HCT116 (cell line): ENCODE results near the gene RHBDF2. TPM values are rescaled to one million over a fixed set of nuclear protein-coding genes. Genes with fewer than 3 reads are reported as not detected.

Source experiments
- ATAC-seq: fragments of 200-7000 bp; cut with Tn5 transposase; 2 replicates; pipeline ENCODE4 v1.9.1; 2020; ENCODE audit warnings: mild to moderate bottlenecking, moderate library complexity
- BruUV-seq: library from RNA; stranded (reverse); fragments of 400-500 nt; replicated peaks from 2 replicates; lab custom pipeline; 2021; lab: Mats Ljungman, UMichigan
- CTCF ChIA-PET: fragments of 300-600 bp; sonication (Branson Sonifier 250); formaldehyde crosslinking; loops from one replicate; lab custom pipeline; 2021; ENCODE audit warnings: antibody characterized with exemption; lab: Charles Lee
- POLR2A ChIA-PET: fragments of 300-600, 350-600 bp; sonication (Branson Sonifier 250); formaldehyde crosslinking; loops from one replicate; lab custom pipeline; 2021; ENCODE audit warnings: antibody characterized with exemption; lab: Charles Lee
- RAD21 ChIA-PET, 2 experiments: fragments of 300-600 bp; sonication (Branson Sonifier 250); formaldehyde crosslinking; loops; one replicate each; lab custom pipeline; 2023; ENCODE audit warnings: low total read pairs in 2 of 2; ENCODE audit not compliant: uncharacterized antibody in 2 of 2, unreplicated experiment in 2 of 2, low non-redundant PET in 1 of 2; lab: Charles Lee
- DNase-seq: peaks from one replicate; pipeline ENCODE4 v3.0.0-alpha.2; 2010; ENCODE audit warnings: low read depth, low spot score
- H2AFZ ChIP-seq: fragments of 200-600 bp; shearing (Covaris generic), sonication (generic); 2 replicates; pipeline ENCODE4 v1.6.1; 2017; ENCODE audit warnings: low read depth, mixed run types, mixed read lengths, antibody characterized with exemption, low read length; ENCODE audit not compliant: poor library complexity, severe bottlenecking
- H3K27ac ChIP-seq: 2 replicates; pipeline ENCODE4 v1.5.1; 2012; ENCODE audit warnings: low read depth, low read length
- H3K27me3 ChIP-seq: fragments of 200-600 bp; sonication (generic); 2 replicates; pipeline ENCODE4 v1.6.1; 2016; ENCODE audit warnings: mixed run types, low read length, mixed read lengths; ENCODE audit not compliant: insufficient read depth
- H3K36me3 ChIP-seq, 2 experiments: fragments of 200-500 bp in 1 of 2; fragments of 200-600 bp in 1 of 2; sonication (Bioruptor generic) in 1 of 2; sonication (generic) in 1 of 2; 2 replicates each; pipeline versions ENCODE4 v1.5.1 to v1.6.1; 2014 to 2016; ENCODE audit warnings: low read length in 2 of 2, inconsistent platforms in 1 of 2, mixed read lengths in 1 of 2, mixed run types in 1 of 2; ENCODE audit not compliant: insufficient read depth in 2 of 2, control insufficient read depth in 1 of 2
- H3K4me1 ChIP-seq, 2 experiments: fragments of 200-600 bp in 1 of 2; sonication (generic) in 1 of 2; 2 replicates each; pipeline versions ENCODE4 v1.5.1 to v1.6.1; 2012 to 2017; ENCODE audit warnings: low read length in 2 of 2, inconsistent platforms in 1 of 2, mild to moderate bottlenecking in 1 of 2, mixed read lengths in 1 of 2, mixed run types in 1 of 2, moderate library complexity in 1 of 2; ENCODE audit not compliant: insufficient read depth in 2 of 2, control insufficient read depth in 1 of 2
- H3K4me2 ChIP-seq: fragments of 200-600 bp; sonication (generic); 2 replicates; pipeline ENCODE4 v1.6.1; 2017; ENCODE audit warnings: mixed run types, low read length, mixed read lengths
- H3K4me3 ChIP-seq, 2 experiments: fragments of 200-600 bp in 1 of 2; sonication (generic) in 1 of 2; replicated peaks in 1 of 2; 2 replicates each; pipeline ENCODE4 v1.5.1; 2011 to 2016; ENCODE audit warnings: low read length in 2 of 2, control low read depth in 1 of 2, low read depth in 1 of 2, mild to moderate bottlenecking in 1 of 2, mixed read lengths in 1 of 2, mixed run types in 1 of 2
- H3K79me2 ChIP-seq: fragments of 200-600 bp; sonication (generic); 2 replicates; pipeline ENCODE4 v1.6.1; 2017; ENCODE audit warnings: mild to moderate bottlenecking, mixed run types, low read length, moderate library complexity, mixed read lengths; ENCODE audit not compliant: insufficient read depth
- H3K9ac ChIP-seq: fragments of 200-600 bp; sonication (generic); 2 replicates; pipeline ENCODE4 v1.6.1; 2016; ENCODE audit warnings: low read length, mixed read lengths
- H3K9me2 ChIP-seq: fragments of 200-600 bp; sonication (generic), shearing (Covaris generic); 2 replicates; pipeline ENCODE4 v1.6.1; 2017; ENCODE audit warnings: mixed run types, mild to moderate bottlenecking, moderate library complexity; ENCODE audit not compliant: insufficient read depth
- H3K9me3 ChIP-seq, 2 experiments: fragments of 200-500 bp in 1 of 2; fragments of 200-600 bp in 1 of 2; sonication (Bioruptor generic) in 1 of 2; sonication (generic) in 1 of 2; 2 replicates each; pipeline ENCODE4 v1.6.1; 2014 to 2017; ENCODE audit warnings: low read length in 2 of 2, mixed read lengths in 2 of 2, inconsistent platforms in 1 of 2, low read depth in 1 of 2, mild to moderate bottlenecking in 1 of 2, mixed run types in 1 of 2, moderate library complexity in 1 of 2; ENCODE audit not compliant: control insufficient read depth in 1 of 2, insufficient read depth in 1 of 2
- H4K20me1 ChIP-seq: fragments of 200-600 bp; sonication (generic), shearing (Covaris generic); 2 replicates; pipeline ENCODE4 v1.6.1; 2017; ENCODE audit warnings: mixed run types, mild to moderate bottlenecking, moderate library complexity; ENCODE audit not compliant: insufficient read depth
- CBX3 ChIP-seq: IDR thresholded peaks from 2 replicates; pipeline ENCODE4 v1.6.1; 2012; ENCODE audit warnings: low read depth
- CEBPB ChIP-seq: IDR thresholded peaks from 2 replicates; pipeline ENCODE4 v1.6.1; 2012; ENCODE audit warnings: low read depth
- EZH2 ChIP-seq: fragments of 200-600 bp; sonication (generic); IDR thresholded peaks from 2 replicates; pipeline ENCODE4 v1.6.1; 2017; ENCODE audit warnings: antibody characterized with exemption, mixed run types
- EZH2phosphoT487 ChIP-seq: fragments of 200-600 bp; IDR thresholded peaks from 2 replicates; pipeline ENCODE4 v1.6.1; 2018; ENCODE audit warnings: antibody characterized with exemption, borderline replicate concordance
- FOSL1 ChIP-seq: IDR thresholded peaks from 2 replicates; pipeline ENCODE4 v1.6.1; 2012; ENCODE audit warnings: low read depth
- POLR2A ChIP-seq: IDR thresholded peaks from 2 replicates; pipeline ENCODE4 v1.7.0; 2011; ENCODE audit warnings: borderline replicate concordance; ENCODE audit not compliant: insufficient read depth, insufficient read length; ENCODE audit errors: extremely low read depth
- RAD21 ChIP-seq: IDR thresholded peaks from 2 replicates; pipeline ENCODE4 v1.6.1; 2012; ENCODE audit warnings: low read depth, mild to moderate bottlenecking
- SIN3A ChIP-seq: IDR thresholded peaks from 2 replicates; pipeline ENCODE4 v1.6.1; 2012; ENCODE audit warnings: low read depth
- SP1 ChIP-seq: IDR thresholded peaks from 2 replicates; pipeline ENCODE4 v1.6.1; 2012; ENCODE audit warnings: low read depth
- YY1 ChIP-seq: IDR thresholded peaks from 2 replicates; pipeline ENCODE4 v1.6.1; 2011; ENCODE audit warnings: low read length, low read depth, moderate library complexity, mild to moderate bottlenecking; ENCODE audit not compliant: insufficient replicate concordance; ENCODE audit errors: extremely low read depth
- intact Hi-C: fragments of 100-400 bp; cut with micrococcal nuclease; formaldehyde crosslinking; loops from 2 replicates; pipeline ENCODE4 v1.10.0; 2022
- total RNA-seq: library from RNA; stranded (reverse); gene quantifications from one replicate; pipeline ENCODE4 v1.2.1, GENCODE V29; 2021; ENCODE audit not compliant: unreplicated experiment
- TF ChIP-seq, protein P1 (sequence below), 3 experiments: fragments of 200-600 bp in 1 of 3; sonication (generic) in 1 of 3; IDR thresholded peaks in 2 of 3; conservative IDR thresholded peaks in 1 of 3; 2 replicates each; pipeline ENCODE4 v1.5.1; 2012 to 2017; ENCODE audit warnings: low read depth in 2 of 3, low read length in 2 of 3, antibody characterized with exemption in 1 of 3, borderline replicate concordance in 1 of 3, control low read depth in 1 of 3, mild to moderate bottlenecking in 1 of 3, mixed read lengths in 1 of 3, mixed run types in 1 of 3, moderate library complexity in 1 of 3; ENCODE audit not compliant: insufficient read depth in 1 of 3
- TF ChIP-seq, protein P2 (sequence below): IDR thresholded peaks from 2 replicates; pipeline ENCODE4 v1.6.1; 2011; ENCODE audit warnings: mild to moderate bottlenecking, low read length, moderate library complexity; ENCODE audit not compliant: insufficient replicate concordance; ENCODE audit errors: extremely low read depth

Gene RHBDF2
- total RNA-seq, 1 experiment from 2014 or later: 61.1 TPM

GRCh38 chr17:76539631-76540271, 38.5 kb upstream of the RHBDF2 start, which contains the start of gene PRCD:
TSS of gene PRCD (plus strand) at chr17:76540044. CDS start at chr17:76540142, 98 bp downstream.
- CTCF ChIA-PET: interaction anchor here (1.3 to 2.7 kb wide), 8 partner anchors 11 to 174 kb away, joined by 3 to 18 read pairs (median 8); no protein-coding TSS in a partner anchor
- Histone ChIP-seq H3K79me2 (no peaks in the 10 kb centered on the region), H3K27me3 (no peaks in the 10 kb centered on the region), H4K20me1 (no peaks in the 10 kb centered on the region), H3K4me1 (peaks cover 8 to 16% of the 10 kb centered on the region in 2 experiments), H3K27ac (peak within 1 kb of the TSS; percentile 61), H3K9me3 (no peaks in the 10 kb centered on the region), H3K9me2 (no peaks in the 10 kb centered on the region), H2AFZ (no peak within 1 kb of the TSS), H3K4me2 (peak within 1 kb of the TSS; percentile 86), H3K4me3 (peak within 1 kb of the TSS; percentile 51 to 57), H3K36me3 (no peaks in the 10 kb centered on the region), H3K9ac (peak within 1 kb of the TSS; percentile 67)
- RAD21 ChIA-PET: interaction anchor here in 1 of 2 experiments (1.3 kb wide), 1 partner anchor 11 kb away, joined by 4 read pairs; no protein-coding TSS in a partner anchor
- ATAC-seq: no peak
- BruUV-seq: no TSS peak
- POLR2A ChIA-PET: interaction anchor here (0.6 to 1.7 kb wide), 6 partner anchors 17 to 599 kb away, joined by 3 to 8 read pairs (median 3); partner anchors contain the start of gene FBF1
- no peak for DNase-seq
- TF ChIP-seq, protein P1, sequence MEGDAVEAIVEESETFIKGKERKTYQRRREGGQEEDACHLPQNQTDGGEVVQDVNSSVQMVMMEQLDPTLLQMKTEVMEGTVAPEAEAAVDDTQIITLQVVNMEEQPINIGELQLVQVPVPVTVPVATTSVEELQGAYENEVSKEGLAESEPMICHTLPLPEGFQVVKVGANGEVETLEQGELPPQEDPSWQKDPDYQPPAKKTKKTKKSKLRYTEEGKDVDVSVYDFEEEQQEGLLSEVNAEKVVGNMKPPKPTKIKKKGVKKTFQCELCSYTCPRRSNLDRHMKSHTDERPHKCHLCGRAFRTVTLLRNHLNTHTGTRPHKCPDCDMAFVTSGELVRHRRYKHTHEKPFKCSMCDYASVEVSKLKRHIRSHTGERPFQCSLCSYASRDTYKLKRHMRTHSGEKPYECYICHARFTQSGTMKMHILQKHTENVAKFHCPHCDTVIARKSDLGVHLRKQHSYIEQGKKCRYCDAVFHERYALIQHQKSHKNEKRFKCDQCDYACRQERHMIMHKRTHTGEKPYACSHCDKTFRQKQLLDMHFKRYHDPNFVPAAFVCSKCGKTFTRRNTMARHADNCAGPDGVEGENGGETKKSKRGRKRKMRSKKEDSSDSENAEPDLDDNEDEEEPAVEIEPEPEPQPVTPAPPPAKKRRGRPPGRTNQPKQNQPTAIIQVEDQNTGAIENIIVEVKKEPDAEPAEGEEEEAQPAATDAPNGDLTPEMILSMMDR (IDR thresholded peaks at IDR 0.05 in 2 of 3, conservative IDR thresholded peaks at IDR 0.05 in 1 of 3; ENCODE audit: borderline replicate concordance in 1 of 3, insufficient read depth in 1 of 3, low read depth in 2 of 3, low read length in 2 of 3): peak in 2 of 3 experiments; percentile 12 to 17; a peak in 3 of 6 replicates
- TF ChIP-seq FOSL1: no peak
- intact Hi-C loops: no loop called here

- H4K20me1 ChIP-seq: no peaks in the 10 kb centered on the region
- no peak overlapping the region for H3K9ac ChIP-seq
- H3K9me2 ChIP-seq: no peaks in the 10 kb centered on the region
- ChIA-PET POLR2A (no interaction called here), RAD21 (no interaction called here), CTCF (interaction anchor here (2.0 to 2.7 kb wide), 3 partner anchors 16 to 85 kb away, joined by 11 to 18 read pairs (median 14); no protein-coding TSS in a partner anchor)
- H3K79me2 ChIP-seq: no peaks in the 10 kb centered on the region
- H3K9me3 ChIP-seq: no peaks in the 10 kb centered on the region
- no peak overlapping the region for H3K27ac ChIP-seq
- H3K27me3 ChIP-seq: no peaks in the 10 kb centered on the region
- DNase-seq (no peak), ATAC-seq (no peak)
- peaks cover 8 to 16% of the 10 kb centered on the region in 2 experiments for H3K4me1 ChIP-seq
- H3K36me3 ChIP-seq: no peaks in the 10 kb centered on the region
- no peak overlapping the region for H3K4me3 ChIP-seq
- no peak overlapping the region for H2AFZ ChIP-seq
- no TSS peak for BruUV-seq
- no peak overlapping the region for H3K4me2 ChIP-seq
- intact Hi-C loops: no loop called here
- TF ChIP-seq YY1 (no peak), POLR2A (no peak), CBX3 (no peak), SP1 (no peak), EZH2 (no peak), EZH2phosphoT487 (no peak), CEBPB (no peak), RAD21 (no peak), SIN3A (no peak)
- TF ChIP-seq, protein P2, sequence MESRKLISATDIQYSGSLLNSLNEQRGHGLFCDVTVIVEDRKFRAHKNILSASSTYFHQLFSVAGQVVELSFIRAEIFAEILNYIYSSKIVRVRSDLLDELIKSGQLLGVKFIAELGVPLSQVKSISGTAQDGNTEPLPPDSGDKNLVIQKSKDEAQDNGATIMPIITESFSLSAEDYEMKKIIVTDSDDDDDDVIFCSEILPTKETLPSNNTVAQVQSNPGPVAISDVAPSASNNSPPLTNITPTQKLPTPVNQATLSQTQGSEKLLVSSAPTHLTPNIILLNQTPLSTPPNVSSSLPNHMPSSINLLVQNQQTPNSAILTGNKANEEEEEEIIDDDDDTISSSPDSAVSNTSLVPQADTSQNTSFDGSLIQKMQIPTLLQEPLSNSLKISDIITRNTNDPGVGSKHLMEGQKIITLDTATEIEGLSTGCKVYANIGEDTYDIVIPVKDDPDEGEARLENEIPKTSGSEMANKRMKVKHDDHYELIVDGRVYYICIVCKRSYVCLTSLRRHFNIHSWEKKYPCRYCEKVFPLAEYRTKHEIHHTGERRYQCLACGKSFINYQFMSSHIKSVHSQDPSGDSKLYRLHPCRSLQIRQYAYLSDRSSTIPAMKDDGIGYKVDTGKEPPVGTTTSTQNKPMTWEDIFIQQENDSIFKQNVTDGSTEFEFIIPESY: no peak
These were observed 37.8 kb upstream of the RHBDF2 start for GRCh38 chr17:76538941-76539570.
